GM18909 (cell line): ENCODE measurements around the gene CCL7.

Experiments used
- ATAC-seq: cut with Tn5 transposase; IDR thresholded peaks from one replicate; pipeline ENCODE4 v1.9.1; 2021; ENCODE audit warnings: mild to moderate bottlenecking; ENCODE audit not compliant: unreplicated experiment, poor library complexity

Gene CCL7

DNA sequence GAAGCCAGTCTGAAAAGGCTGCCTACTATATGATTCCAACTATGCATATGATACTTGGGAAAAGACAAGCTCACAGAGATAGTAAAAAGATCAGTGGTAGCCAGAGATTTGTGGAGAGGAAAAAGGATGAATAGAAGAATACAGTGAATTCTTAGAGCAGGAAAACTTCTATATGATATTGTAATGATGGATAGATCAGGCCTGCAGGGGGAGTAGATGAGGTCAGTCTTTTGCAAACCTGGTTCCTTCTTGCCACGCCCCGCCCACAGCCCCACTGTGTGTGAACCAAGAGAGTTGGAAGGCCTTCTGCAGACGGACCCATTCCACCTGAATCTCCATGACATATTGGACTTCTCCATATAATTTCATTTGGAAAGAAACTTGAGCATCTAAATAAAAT is 48.5 kb downstream of the CCL7 start:
- no peak for ATAC-seq

DNA sequence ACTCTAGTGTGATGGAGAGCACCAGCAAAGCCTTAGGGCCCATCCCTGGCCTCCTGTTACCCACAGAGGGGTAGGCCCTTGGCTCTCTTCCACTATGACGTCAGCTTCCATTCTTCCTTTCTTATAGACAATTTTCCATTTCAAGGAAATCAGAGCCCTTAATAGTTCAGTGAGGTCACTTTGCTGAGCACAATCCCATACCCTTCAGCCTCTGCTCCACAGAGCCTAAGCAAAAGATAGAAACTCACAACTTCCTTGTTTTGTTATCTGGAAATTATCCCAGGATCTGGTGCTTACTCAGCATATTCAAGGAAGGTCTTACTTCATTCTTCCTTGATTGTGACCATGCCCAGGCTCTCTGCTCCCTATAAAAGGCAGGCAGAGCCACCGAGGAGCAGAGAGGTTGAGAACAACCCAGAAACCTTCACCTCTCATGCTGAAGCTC is 49.0 kb downstream of the CCL7 start, which contains the start of gene CCL8:
Gene CCL8 (plus strand): TSS at position 397 of the 445 bp plus-strand sequence. CDS start 67 bp downstream, outside the sequence.
- ATAC-seq, result no peak
